Activated CD4-positive, CD25-positive, alpha-beta regulatory T cell treated with anti-CD3 and anti-CD28 coated beads, Interleukin-2, amount 50 U/mL, for 16 hours (primary cell): ENCODE measurements around the gene SPECC1L.

Experiments
- DNase-seq: peaks from one replicate; pipeline ENCODE4 v3.0.0-alpha.2; 2020; ENCODE audit warnings: low read depth, low spot score

SPECC1L gene

GRCh38 chr22:24414523-24414922, 143.9 kb downstream of the SPECC1L start:
- DNase-seq = no peak

- DNase-seq = no peak
Observed at GRCh38 chr22:24414984-24415945, 144.6 kb downstream of the SPECC1L start.

- no peak for DNase-seq
Observed at GRCh38 chr22:24416095-24416494, 145.5 kb downstream of the SPECC1L start.

- DNase-seq = no peak
Observed at GRCh38 chr22:24416611-24417010, 146.0 kb downstream of the SPECC1L start.

GRCh38 chr22:24417200-24417599, 146.6 kb downstream of the SPECC1L start:
- DNase-seq = no peak

GRCh38 chr22:24417901-24418641, 147.4 kb downstream of the SPECC1L start:
- DNase-seq = no peak

GRCh38 chr22:24418786-24419474, 148.3 kb downstream of the SPECC1L start:
- no peak for DNase-seq

- DNase-seq = no peak
Observed at GRCh38 chr22:24419475-24419850, 148.8 kb downstream of the SPECC1L start.

- DNase-seq = no peak
Observed at GRCh38 chr22:24420072-24420976, 149.7 kb downstream of the SPECC1L start.

- no peak for DNase-seq
Observed at GRCh38 chr22:24420977-24421343, 150.3 kb downstream of the SPECC1L start.

GRCh38 chr22:24421428-24421931, 150.8 kb downstream of the SPECC1L start:
- no peak for DNase-seq

- no peak for DNase-seq
Observed at GRCh38 chr22:24422102-24422665, 151.6 kb downstream of the SPECC1L start.

GRCh38 chr22:24423519-24424000, 152.9 kb downstream of the SPECC1L start:
- DNase-seq = peak; percentile 16

GRCh38 chr22:24424001-24424900, 153.6 kb downstream of the SPECC1L start:
- DNase-seq = no peak

- DNase-seq = no peak
Observed at GRCh38 chr22:24424901-24425775, 154.5 kb downstream of the SPECC1L start.

GRCh38 chr22:24426436-24426835, 155.8 kb downstream of the SPECC1L start:
- DNase-seq = no peak

GRCh38 chr22:24426851-24427499, 156.3 kb downstream of the SPECC1L start:
- no peak for DNase-seq
